Tibial nerve (tissue), 4 donors: Measurements from ENCODE around the gene CTNNBIP1. TPM values are rescaled to one million over a fixed set of nuclear protein-coding genes. Genes with fewer than 3 reads are reported as not detected.

Source experiments
- DNase-seq, 2 donors: peaks; one replicate each; pipeline ENCODE4 v3.0.0-alpha.2; 2019; ENCODE audit warnings: low spot score in 2 of 2
- H3K27ac ChIP-seq, 4 donors: fragments of 200-600 bp; sonication (generic) in 3 of 4; one replicate each; pipeline ENCODE4 v1.5.1; 2017 to 2019; ENCODE audit warnings: mild to moderate bottlenecking in 1 of 4
- H3K27me3 ChIP-seq, 2 donors: fragments of 200-600 bp; sonication (generic) in 1 of 2; one replicate each; pipeline versions ENCODE4 v1.5.1 to v1.6.0; 2017 to 2019
- H3K36me3 ChIP-seq, 3 donors: fragments of 200-600 bp; sonication (generic); one replicate each; pipeline ENCODE4 v1.5.1; 2018 to 2019
- H3K4me1 ChIP-seq, 4 donors: fragments of 200-600 bp; sonication (generic) in 3 of 4; one replicate each; pipeline ENCODE4 v1.5.1; 2017 to 2019
- H3K4me3 ChIP-seq, 4 donors: fragments of 200-600 bp; sonication (generic) in 3 of 4; one replicate each; pipeline ENCODE4 v1.5.1; 2017 to 2019; ENCODE audit warnings: mild to moderate bottlenecking in 1 of 4, moderate library complexity in 1 of 4
- H3K9me3 ChIP-seq, 4 donors: fragments of 200-600 bp; sonication (generic) in 3 of 4; one replicate each; pipeline ENCODE4 v1.5.1; 2017 to 2019
- EP300 ChIP-seq, 2 donors: sonication (generic); formaldehyde crosslinking; IDR thresholded peaks; one replicate each; pipeline ENCODE4 v1.6.1; 2017; ENCODE audit warnings: antibody characterized with exemption in 2 of 2, mild to moderate bottlenecking in 1 of 2
- POLR2A ChIP-seq, 2 donors: fragments of 450-650 bp; IDR thresholded peaks; one replicate each; pipeline ENCODE4 v1.6.1; 2017; ENCODE audit warnings: antibody characterized with exemption in 2 of 2, mild to moderate bottlenecking in 2 of 2, moderate library complexity in 2 of 2
- WGBS, 2 donors: methylation state at CpG; one replicate each; pipeline ENCODE4 v1.1.5; 2018; 5-methylcytosine and 5-hydroxymethylcytosine counted together
- total RNA-seq, 4 donors: library from RNA; depleted of rRNA; stranded (reverse); fragments of >200 nt; gene quantifications; one replicate each; pipeline ENCODE4 v1.1.0, GENCODE V29; 2016
- TF ChIP-seq, protein P1 (sequence below), 5 experiments: fragments of 200-600 bp in 3 of 5; fragments of 450-650 bp in 2 of 5; sonication (generic) in 3 of 5; IDR thresholded peaks; one replicate each; pipeline ENCODE4 v1.5.1; 2016 to 2019; ENCODE audit warnings: antibody characterized with exemption in 5 of 5, mild to moderate bottlenecking in 3 of 5, moderate library complexity in 2 of 5

Gene CTNNBIP1
- total RNA-seq, 4 donors from 2014 or later: 17.0 to 24.9 (median 20.3) TPM

DNA sequence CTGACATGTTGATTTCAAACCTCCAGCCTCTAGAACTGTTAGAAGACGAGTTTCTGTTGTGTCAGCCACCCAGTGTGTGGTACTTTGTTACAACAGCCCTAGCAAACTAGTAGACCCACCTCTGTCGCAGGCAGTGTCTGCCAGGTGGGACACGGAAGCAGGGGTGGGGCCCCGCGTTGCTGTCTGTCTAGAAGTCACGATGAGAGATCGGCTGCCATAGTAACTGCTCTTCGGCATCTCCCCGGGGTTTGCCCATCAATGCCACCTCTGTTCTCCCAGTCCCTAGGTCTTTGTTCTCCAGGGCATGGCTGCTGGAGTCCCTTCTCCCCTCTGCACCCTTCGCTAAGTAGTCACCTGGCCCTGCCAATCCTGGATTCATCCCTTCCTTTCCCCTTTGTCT lies 71.1 kb downstream of the CTNNBIP1 start:
- 55 to 64% methylated on average over 10 of the region's 10 CpGs for WGBS, 2 donors
- H3K27ac ChIP-seq: no peak overlapping the region

DNA sequence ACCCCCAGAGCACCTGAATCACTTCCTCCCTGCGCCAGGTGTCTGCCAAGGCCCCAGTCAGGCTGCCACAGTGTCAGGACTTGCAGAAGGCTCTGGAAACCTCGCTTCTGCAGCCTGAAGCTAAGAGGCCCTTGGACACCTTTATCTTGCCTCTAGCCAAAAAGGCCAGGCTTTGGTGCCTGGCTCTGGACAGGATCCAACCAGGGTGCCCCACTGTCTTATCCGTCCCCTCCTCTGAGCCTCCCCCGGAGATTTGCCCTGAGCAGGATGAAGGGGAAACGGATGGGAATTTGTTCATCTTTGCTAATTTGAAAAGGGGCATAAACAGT lies 73.5 kb downstream of the CTNNBIP1 start:
- TF ChIP-seq, protein P1, sequence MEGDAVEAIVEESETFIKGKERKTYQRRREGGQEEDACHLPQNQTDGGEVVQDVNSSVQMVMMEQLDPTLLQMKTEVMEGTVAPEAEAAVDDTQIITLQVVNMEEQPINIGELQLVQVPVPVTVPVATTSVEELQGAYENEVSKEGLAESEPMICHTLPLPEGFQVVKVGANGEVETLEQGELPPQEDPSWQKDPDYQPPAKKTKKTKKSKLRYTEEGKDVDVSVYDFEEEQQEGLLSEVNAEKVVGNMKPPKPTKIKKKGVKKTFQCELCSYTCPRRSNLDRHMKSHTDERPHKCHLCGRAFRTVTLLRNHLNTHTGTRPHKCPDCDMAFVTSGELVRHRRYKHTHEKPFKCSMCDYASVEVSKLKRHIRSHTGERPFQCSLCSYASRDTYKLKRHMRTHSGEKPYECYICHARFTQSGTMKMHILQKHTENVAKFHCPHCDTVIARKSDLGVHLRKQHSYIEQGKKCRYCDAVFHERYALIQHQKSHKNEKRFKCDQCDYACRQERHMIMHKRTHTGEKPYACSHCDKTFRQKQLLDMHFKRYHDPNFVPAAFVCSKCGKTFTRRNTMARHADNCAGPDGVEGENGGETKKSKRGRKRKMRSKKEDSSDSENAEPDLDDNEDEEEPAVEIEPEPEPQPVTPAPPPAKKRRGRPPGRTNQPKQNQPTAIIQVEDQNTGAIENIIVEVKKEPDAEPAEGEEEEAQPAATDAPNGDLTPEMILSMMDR (IDR thresholded peaks at IDR 0.05): no peak
- TF ChIP-seq EP300 (IDR thresholded peaks at IDR 0.05): no peak
- Histone ChIP-seq H3K4me3 (no peak overlapping the region), H3K27ac (no peak overlapping the region), H3K36me3 (no peaks in the 10 kb centered on the region), H3K27me3 (no peaks in the 10 kb centered on the region), H3K9me3 (no peaks in the 10 kb centered on the region), H3K4me1 (peaks cover 0 to 10% (median 4%) of the 10 kb centered on the region in 4 donors)
- 81 to 86% methylated on average over 5 of the region's 5 CpGs for WGBS, 2 donors
- no peak for DNase-seq

More for the DNA sequence above, 71.1 kb downstream of the CTNNBIP1 start:
- Histone ChIP-seq H3K4me3 (no peak overlapping the region), H3K4me1 (peaks cover 0 to 24% (median 4%) of the 10 kb centered on the region in 4 donors), H3K27me3 (no peaks in the 10 kb centered on the region), H3K36me3 (no peaks in the 10 kb centered on the region), H3K9me3 (no peaks in the 10 kb centered on the region)
- no peak for DNase-seq
- TF ChIP-seq, protein P1 (IDR thresholded peaks at IDR 0.05): no peak
- no peak for TF ChIP-seq EP300 (IDR thresholded peaks at IDR 0.05)
- TF ChIP-seq POLR2A (IDR thresholded peaks at IDR 0.05): no peak

DNA sequence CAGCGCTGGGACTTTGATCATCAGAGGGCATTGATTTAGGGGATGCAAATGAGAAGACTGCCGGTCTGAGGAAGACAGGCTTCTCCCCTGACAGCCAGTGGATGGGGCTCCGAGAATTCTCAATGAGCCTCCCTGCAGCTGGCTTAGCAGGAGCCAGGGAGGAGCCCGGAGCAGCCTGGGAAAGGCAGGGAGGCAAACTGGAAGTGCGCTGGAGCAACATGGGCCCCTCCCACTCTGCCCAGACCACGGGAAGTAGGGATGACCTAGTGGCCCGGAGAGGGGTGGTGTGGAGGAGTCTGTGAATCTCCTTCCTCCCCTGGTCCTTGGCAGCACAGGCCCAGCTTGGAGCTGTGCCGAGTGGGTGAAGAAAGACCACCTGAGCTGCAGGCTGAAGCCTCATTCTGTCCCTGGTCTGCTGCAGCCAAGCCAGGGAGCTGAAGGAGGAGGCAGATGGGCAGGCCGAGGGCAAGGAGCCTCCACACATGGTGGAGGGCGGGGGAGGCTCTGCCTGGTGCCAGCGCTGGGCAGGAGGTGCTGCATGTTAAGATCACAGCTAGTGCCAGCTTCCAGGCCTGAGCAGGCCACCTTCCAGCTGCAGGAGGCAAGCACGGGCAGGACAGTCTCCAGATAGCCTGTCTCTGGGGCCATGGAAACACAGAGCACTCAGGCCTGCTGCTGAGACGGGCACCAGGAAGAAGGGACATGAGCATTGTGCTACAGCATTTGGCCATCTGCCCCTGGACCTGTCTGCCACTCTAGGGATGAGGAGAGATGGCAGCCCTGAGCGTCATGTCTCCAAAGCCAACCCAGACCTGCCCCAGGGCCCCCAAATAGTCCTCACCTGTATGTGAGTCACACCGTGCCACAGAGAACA lies 74.1 kb downstream of the CTNNBIP1 start:
- H3K4me3 ChIP-seq: no peak overlapping the region
- TF ChIP-seq POLR2A (IDR thresholded peaks at IDR 0.05) (no peak), EP300 (IDR thresholded peaks at IDR 0.05) (no peak)
- TF ChIP-seq, protein P1 (IDR thresholded peaks at IDR 0.05): no peak
- peaks cover 0 to 10% (median 4%) of the 10 kb centered on the region in 4 donors for H3K4me1 ChIP-seq
- no peak for DNase-seq
- H3K27me3 ChIP-seq: no peaks in the 10 kb centered on the region
- WGBS, 2 donors: 34 to 39% methylated on average over 10 to 11 of the region's 15 CpGs
- H3K36me3 ChIP-seq: no peaks in the 10 kb centered on the region
- no peaks in the 10 kb centered on the region for H3K9me3 ChIP-seq
- no peak overlapping the region for H3K27ac ChIP-seq

DNA sequence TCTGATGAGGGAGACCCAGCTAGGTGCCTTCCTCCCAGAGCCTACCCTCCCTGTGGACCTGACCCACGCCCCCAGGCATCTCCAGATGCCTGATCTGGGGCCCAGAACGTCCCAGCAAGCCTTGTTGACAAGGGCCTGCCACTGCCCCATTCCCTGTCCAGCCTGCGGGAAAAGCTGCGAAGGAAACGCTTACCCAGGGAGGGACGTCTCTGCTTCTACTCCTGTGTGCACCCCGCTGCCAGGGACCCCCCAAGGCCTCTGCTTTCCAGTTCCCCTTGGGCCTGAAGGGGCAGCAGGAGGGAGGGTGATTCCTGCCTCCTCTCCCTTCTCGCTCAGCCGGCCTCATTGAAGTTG lies 74.7 kb downstream of the CTNNBIP1 start:
- no peaks in the 10 kb centered on the region for H3K27me3 ChIP-seq
- no peak overlapping the region for H3K27ac ChIP-seq
- DNase-seq: no peak
- no peak overlapping the region for H3K4me3 ChIP-seq
- TF ChIP-seq EP300 (IDR thresholded peaks at IDR 0.05) (no peak), POLR2A (IDR thresholded peaks at IDR 0.05) (no peak)
- TF ChIP-seq, protein P1 (IDR thresholded peaks at IDR 0.05): no peak
- no peaks in the 10 kb centered on the region for H3K36me3 ChIP-seq
- H3K4me1 ChIP-seq: peaks cover 0 to 10% (median 4%) of the 10 kb centered on the region in 4 donors
- 38 to 42% methylated on average over 6 to 8 of the region's 9 CpGs for WGBS, 2 donors
- H3K9me3 ChIP-seq: no peaks in the 10 kb centered on the region

DNA sequence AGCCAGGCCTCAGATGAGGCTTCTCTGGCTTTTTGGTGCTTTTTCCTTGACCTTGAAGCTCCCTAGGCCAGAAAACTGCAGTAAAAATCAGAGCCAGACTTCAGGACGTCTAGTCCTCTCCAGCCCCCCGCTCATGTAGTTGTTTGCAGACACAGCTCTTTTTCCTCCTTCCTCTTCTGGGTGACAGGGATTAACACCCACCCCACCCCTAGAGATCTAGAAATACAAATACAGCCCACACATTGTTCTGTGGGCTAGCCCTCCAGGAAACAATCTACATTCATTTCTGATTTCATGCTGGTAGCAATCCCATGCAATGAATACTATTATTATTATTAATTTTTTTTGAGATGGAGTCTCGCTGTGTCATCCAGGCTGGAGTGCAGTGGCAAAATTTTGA lies 76.4 kb downstream of the CTNNBIP1 start:
- H3K36me3 ChIP-seq: no peaks in the 10 kb centered on the region
- H3K27me3 ChIP-seq: no peaks in the 10 kb centered on the region
- H3K9me3 ChIP-seq: no peaks in the 10 kb centered on the region
- WGBS, 2 donors: 43 to 47% methylated on average over 3 of the region's 3 CpGs
- no peak for TF ChIP-seq POLR2A (IDR thresholded peaks at IDR 0.05)
- TF ChIP-seq, protein P1 (IDR thresholded peaks at IDR 0.05): no peak
- TF ChIP-seq EP300 (IDR thresholded peaks at IDR 0.05): no peak
- no peak for DNase-seq
- H3K4me1 ChIP-seq: peaks cover 0 to 10% (median 4%) of the 10 kb centered on the region in 4 donors
- H3K27ac ChIP-seq: no peak overlapping the region
- no peak overlapping the region for H3K4me3 ChIP-seq
